H1 (cell line): ENCODE data around the gene WWC2. TPM values are rescaled to one million over a fixed set of nuclear protein-coding genes. Genes with fewer than 3 reads are reported as not detected.

Experiments used
- CHD1 ChIP-seq: IDR thresholded peaks from 2 replicates; pipeline ENCODE4 v1.6.1; 2012; ENCODE audit warnings: low read depth, low read length, improper control_type of control experiment
- TCF12 ChIP-seq: IDR thresholded peaks from 2 replicates; pipeline ENCODE4 v1.6.1; 2011; ENCODE audit warnings: low read depth, mild to moderate bottlenecking, low read length
- ZNF274 ChIP-seq: IDR thresholded peaks from 2 replicates; pipeline ENCODE4 v1.7.0; 2012; ENCODE audit warnings: low read length, borderline replicate concordance; ENCODE audit errors: extremely low read depth
- polyA plus RNA-seq, 7 experiments: library from polyadenylated mRNA; depleted of rRNA in 3 of 7; stranded (reverse) in 5 of 7; unstranded in 2 of 7; fragments of >200 nt in 5 of 7; fragments of 200-250 nt in 2 of 7; gene quantifications; 1 replicate in 5 of 7; 2 replicates in 1 of 7; 4 replicates in 1 of 7; pipeline versions ENCODE4 v1.2.1 to v1.2.3, GENCODE V29; 2011 to 2013; ENCODE audit warnings: missing spikeins in 2 of 7, mixed read lengths in 2 of 7
- total RNA-seq: library from RNA; stranded (reverse); fragmentation: NEBNext Ultra II Directional; extraction: Animal tissue kit (Norgen Biotek cat#: 25700); gene quantifications from 2 replicates; pipeline ENCODE4 v1.2.1, GENCODE V29; 2021

WWC2 gene
- total and polyA plus RNA-seq, 2 of the 8 experiments (the other 6 are each of a cell fraction or from before 2014, with no cell fraction given): 17.6 to 135 TPM

DNA sequence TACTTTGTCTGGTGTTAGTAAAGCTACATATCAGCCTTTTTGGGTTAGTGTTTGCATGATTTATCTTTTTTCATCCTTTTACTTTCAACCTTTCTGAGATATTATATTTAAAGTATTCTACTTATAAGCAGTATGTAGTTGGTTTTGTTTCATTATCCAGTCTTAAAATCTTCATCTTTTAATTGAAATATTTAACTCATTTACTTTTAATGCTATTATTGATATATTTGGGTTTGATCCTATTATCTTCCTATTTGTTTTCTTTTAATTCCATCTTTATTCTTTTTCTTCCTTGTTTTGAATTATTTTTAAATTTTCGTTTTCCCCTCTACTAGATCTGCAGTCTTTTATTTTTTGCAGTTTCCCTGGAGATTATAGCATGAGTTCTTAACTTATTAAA lies 177.0 kb downstream of the WWC2 start (continued):
- TF ChIP-seq TCF12: no peak
- no peak for TF ChIP-seq ZNF274
- TF ChIP-seq CHD1: no peak
